ENCODE data around the gene AMBP. TPM values are rescaled to one million over a fixed set of nuclear protein-coding genes. Genes with fewer than 3 reads are reported as not detected.

AMBP gene
- total and polyA plus RNA-seq, 2 donors from 2014 or later, result 5.3 to 43.5 TPM

DNA sequence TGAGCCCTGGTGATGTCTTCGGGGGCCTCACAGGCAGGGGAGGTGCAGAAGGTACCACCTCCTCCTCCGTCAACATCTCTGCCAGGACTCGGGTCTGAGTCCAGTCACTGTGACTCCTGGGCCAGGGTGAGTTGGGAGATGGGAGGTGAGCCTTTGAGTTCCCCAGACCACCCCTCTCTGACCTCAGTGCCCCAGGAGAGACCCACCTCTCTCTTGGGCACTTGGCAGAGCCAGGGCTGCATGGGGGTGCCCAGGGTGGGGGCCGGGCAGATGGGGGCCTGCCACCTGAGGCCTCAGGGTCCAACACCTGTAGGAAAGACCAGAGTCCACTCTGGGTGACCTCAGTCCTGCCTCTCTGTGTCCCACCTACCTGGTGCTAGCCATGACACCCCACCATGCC, 14.2 kb upstream of the AMBP start:
- peaks cover 0 to 36% (median 12%) of the 10 kb centered on the region in 3 donors for H3K36me3 ChIP-seq (ENCODE audit: control insufficient read depth in 2 of 3, insufficient read depth in 3 of 3, low read length in 3 of 3)
- no peak for FAIRE-seq
- H3K4me1 ChIP-seq (ENCODE audit: control insufficient read depth in 2 of 3, insufficient read depth in 2 of 3, low read depth in 1 of 3, low read length in 3 of 3), result peaks cover 0 to 13% (median 10%) of the 10 kb centered on the region in 3 donors
- intact Hi-C loops (cut with DNase I), result no loop called here
- DNase-seq, result peak in 1 of 5 donors; percentile 41
- H3K27ac ChIP-seq (ENCODE audit: low read depth in 2 of 2, low read length in 2 of 2), result no peak overlapping the region
- H3K9me3 ChIP-seq (ENCODE audit: control insufficient read depth in 2 of 3, insufficient read depth in 1 of 3, low read length in 3 of 3), result no peaks in the 10 kb centered on the region
- no peak overlapping the region for H3K9ac ChIP-seq (ENCODE audit: low read length in 3 of 3)
- TF ChIP-seq, protein P1, sequence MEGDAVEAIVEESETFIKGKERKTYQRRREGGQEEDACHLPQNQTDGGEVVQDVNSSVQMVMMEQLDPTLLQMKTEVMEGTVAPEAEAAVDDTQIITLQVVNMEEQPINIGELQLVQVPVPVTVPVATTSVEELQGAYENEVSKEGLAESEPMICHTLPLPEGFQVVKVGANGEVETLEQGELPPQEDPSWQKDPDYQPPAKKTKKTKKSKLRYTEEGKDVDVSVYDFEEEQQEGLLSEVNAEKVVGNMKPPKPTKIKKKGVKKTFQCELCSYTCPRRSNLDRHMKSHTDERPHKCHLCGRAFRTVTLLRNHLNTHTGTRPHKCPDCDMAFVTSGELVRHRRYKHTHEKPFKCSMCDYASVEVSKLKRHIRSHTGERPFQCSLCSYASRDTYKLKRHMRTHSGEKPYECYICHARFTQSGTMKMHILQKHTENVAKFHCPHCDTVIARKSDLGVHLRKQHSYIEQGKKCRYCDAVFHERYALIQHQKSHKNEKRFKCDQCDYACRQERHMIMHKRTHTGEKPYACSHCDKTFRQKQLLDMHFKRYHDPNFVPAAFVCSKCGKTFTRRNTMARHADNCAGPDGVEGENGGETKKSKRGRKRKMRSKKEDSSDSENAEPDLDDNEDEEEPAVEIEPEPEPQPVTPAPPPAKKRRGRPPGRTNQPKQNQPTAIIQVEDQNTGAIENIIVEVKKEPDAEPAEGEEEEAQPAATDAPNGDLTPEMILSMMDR (IDR thresholded peaks at IDR 0.05; ENCODE audit: borderline replicate concordance, extremely low read depth, insufficient read depth), result no peak
- no peak overlapping the region for H3K4me3 ChIP-seq (ENCODE audit: low read length in 3 of 3)
- no peaks in the 10 kb centered on the region for H3K27me3 ChIP-seq (ENCODE audit: control insufficient read depth, insufficient read depth, low read length)

DNA sequence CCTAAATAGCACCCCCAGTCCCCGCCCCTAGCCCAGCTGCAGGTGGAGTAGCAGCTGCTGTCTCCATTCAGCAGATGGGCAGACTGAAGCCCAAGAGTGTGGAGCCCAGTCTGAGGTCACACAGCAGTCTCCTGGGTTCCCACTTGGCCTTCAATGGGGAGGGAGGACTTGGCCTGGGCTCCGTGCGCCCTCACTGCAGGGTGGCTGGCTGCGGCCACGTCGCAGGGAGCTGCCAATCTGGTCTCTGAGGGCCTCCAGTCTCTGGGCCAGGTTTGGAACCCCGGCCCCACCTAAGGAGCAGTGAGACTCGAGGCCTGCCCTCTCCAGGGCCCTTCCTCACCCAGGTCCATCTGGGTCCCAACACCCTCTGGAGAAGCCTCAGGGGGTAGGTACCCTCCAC, 13.6 kb upstream of the AMBP start:
- intact Hi-C loops (cut with DNase I), result no loop called here
- Histone ChIP-seq H3K27me3 (ENCODE audit: control insufficient read depth, insufficient read depth, low read length) (no peaks in the 10 kb centered on the region), H3K27ac (ENCODE audit: low read depth in 2 of 2, low read length in 2 of 2) (no peak overlapping the region), H3K9me3 (ENCODE audit: control insufficient read depth in 2 of 3, insufficient read depth in 1 of 3, low read length in 3 of 3) (no peaks in the 10 kb centered on the region), H3K4me1 (ENCODE audit: control insufficient read depth in 2 of 3, insufficient read depth in 2 of 3, low read depth in 1 of 3, low read length in 3 of 3) (peaks cover 0 to 9% (median 5%) of the 10 kb centered on the region in 3 donors), H3K9ac (ENCODE audit: low read length in 3 of 3) (no peak overlapping the region), H3K36me3 (ENCODE audit: control insufficient read depth in 2 of 3, insufficient read depth in 3 of 3, low read length in 3 of 3) (peaks cover 0 to 32% (median 12%) of the 10 kb centered on the region in 3 donors), H3K4me3 (ENCODE audit: low read length in 3 of 3) (no peak overlapping the region)
- TF ChIP-seq, protein P1 (IDR thresholded peaks at IDR 0.05; ENCODE audit: borderline replicate concordance, extremely low read depth, insufficient read depth), result no peak
- DNase-seq (peak in 1 of 5 donors; percentile 59), FAIRE-seq (no peak)

GRCh38 chr9:114090798-114091197, 12.7 kb upstream of the AMBP start:
- Histone ChIP-seq H3K4me3 (ENCODE audit: low read length in 3 of 3) (no peak overlapping the region), H3K36me3 (ENCODE audit: control insufficient read depth in 2 of 3, insufficient read depth in 3 of 3, low read length in 3 of 3) (peaks cover 0 to 32% (median 7%) of the 10 kb centered on the region in 3 donors), H3K27ac (ENCODE audit: low read depth in 2 of 2, low read length in 2 of 2) (no peak overlapping the region), H3K9me3 (ENCODE audit: control insufficient read depth in 2 of 3, insufficient read depth in 1 of 3, low read length in 3 of 3) (no peaks in the 10 kb centered on the region), H3K4me1 (ENCODE audit: control insufficient read depth in 2 of 3, insufficient read depth in 2 of 3, low read depth in 1 of 3, low read length in 3 of 3) (peaks cover 0 to 2% (median 0%) of the 10 kb centered on the region in 3 donors), H3K9ac (ENCODE audit: low read length in 3 of 3) (no peak overlapping the region), H3K27me3 (ENCODE audit: control insufficient read depth, insufficient read depth, low read length) (no peaks in the 10 kb centered on the region)
- TF ChIP-seq, protein P1 (IDR thresholded peaks at IDR 0.05; ENCODE audit: borderline replicate concordance, extremely low read depth, insufficient read depth), result no peak
- DNase-seq (peak in 1 of 5 donors; percentile 25), FAIRE-seq (no peak)
- intact Hi-C loops (cut with DNase I), result no loop called here

Measured in kidney (tissue), 14 donors.